Ectodermal cell (in vitro differentiated cells): ENCODE results near the gene FAM199X.

Experiments used
- H3K27ac ChIP-seq: 2 replicates; pipeline ENCODE4 v1.7.0; 2013; ENCODE audit warnings: mild to moderate bottlenecking, low read depth, low read length; ENCODE audit not compliant: insufficient read depth, poor library complexity, severe bottlenecking
- H3K27me3 ChIP-seq: 2 replicates; pipeline ENCODE4 v1.7.0; 2013; ENCODE audit warnings: mild to moderate bottlenecking, low read length; ENCODE audit not compliant: insufficient read depth, control insufficient read depth, poor library complexity, severe bottlenecking
- H3K36me3 ChIP-seq: one replicate; pipeline ENCODE4 v1.7.0; 2013; ENCODE audit warnings: low read length; ENCODE audit not compliant: control insufficient read depth, insufficient read depth
- H3K4me1 ChIP-seq: one replicate; pipeline ENCODE4 v1.7.0; 2013; ENCODE audit warnings: low read length; ENCODE audit not compliant: control insufficient read depth, insufficient read depth
- H3K4me3 ChIP-seq: 2 replicates; pipeline ENCODE4 v1.7.0; 2013; ENCODE audit warnings: low read depth, low read length, control low read depth; ENCODE audit not compliant: insufficient read depth
- H3K9me3 ChIP-seq: 2 replicates; pipeline ENCODE4 v1.7.0; 2013; ENCODE audit warnings: mild to moderate bottlenecking, low read length, moderate library complexity; ENCODE audit not compliant: control insufficient read depth
- WGBS, 2 experiments: methylation state at CpG; one replicate each; pipeline ENCODE4 v1.1.7; 2013; ENCODE audit warnings: missing lambda C conversion rate in 2 of 2; 5-methylcytosine and 5-hydroxymethylcytosine counted together

FAM199X gene

DNA sequence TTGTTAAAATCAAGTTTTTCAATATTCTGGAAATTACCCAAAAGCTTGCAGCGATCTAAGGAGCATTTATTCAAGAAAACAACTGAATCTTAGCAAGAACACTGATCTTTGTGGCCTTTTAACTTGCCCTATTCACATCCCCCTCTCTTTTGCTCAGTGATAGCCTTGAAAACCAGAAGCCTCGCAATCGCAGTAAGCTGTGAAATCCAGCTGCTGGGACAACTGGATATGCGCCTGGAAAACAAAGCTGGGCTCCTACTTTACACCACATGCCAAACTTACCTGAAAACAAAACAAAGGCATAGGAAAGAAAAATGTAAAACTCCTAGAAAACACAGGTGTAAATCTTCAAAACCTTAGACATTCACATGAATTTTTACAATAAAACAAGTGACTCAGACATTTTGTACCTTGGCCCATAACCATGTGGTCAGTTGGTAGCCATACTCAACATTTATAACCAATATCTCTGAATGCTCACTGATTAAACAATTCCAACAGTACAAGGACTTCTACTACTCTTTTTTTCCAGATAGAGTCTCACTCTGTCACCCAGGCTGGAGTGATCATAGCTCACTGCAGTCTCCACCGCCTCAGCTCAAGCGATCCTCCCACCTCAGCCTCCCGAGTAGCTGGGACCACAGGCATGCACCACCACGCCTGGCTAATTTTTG lies 25.0 kb upstream of the FAM199X start:
- no peaks in the 10 kb centered on the region for H3K36me3 ChIP-seq
- no peak overlapping the region for H3K27ac ChIP-seq
- H3K4me1 ChIP-seq: no peaks in the 10 kb centered on the region
- 90 to 92% methylated on average over 8 of the region's 8 CpGs for WGBS, 2 experiments
- no peaks in the 10 kb centered on the region for H3K9me3 ChIP-seq
- H3K4me3 ChIP-seq: no peak overlapping the region
- H3K27me3 ChIP-seq: no peaks in the 10 kb centered on the region

DNA sequence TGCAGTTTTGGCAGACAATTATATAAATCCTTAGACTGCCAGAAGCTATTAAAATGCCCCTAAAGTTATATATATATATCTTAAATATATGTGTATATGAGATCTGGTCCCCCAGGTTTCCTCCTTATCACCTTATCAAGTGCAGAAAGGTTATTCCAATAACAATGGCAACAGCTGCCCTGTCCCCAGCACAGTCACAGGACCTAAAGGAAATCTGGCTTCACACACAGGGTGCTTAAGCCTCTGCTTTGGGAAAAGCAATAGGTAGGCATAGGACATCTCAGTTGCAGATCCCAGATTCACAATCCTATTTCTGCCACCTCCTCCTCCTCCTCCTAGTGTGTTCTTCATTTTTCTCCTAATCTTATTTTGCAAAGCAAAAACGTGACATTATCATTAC lies 15.2 kb upstream of the FAM199X start:
- no peaks in the 10 kb centered on the region for H3K36me3 ChIP-seq
- no peaks in the 10 kb centered on the region for H3K27me3 ChIP-seq
- H3K27ac ChIP-seq: no peak overlapping the region
- 25 to 29% methylated on average over 1 of the region's 1 CpG for WGBS, 2 experiments
- H3K9me3 ChIP-seq: no peaks in the 10 kb centered on the region
- no peak overlapping the region for H3K4me3 ChIP-seq
- no peaks in the 10 kb centered on the region for H3K4me1 ChIP-seq

- Histone ChIP-seq H3K4me1 (no peaks in the 10 kb centered on the region), H3K27me3 (no peaks in the 10 kb centered on the region), H3K27ac (peak within 1 kb of the TSS; percentile 55), H3K36me3 (no peaks in the 10 kb centered on the region), H3K4me3 (peak within 1 kb of the TSS; percentile 61), H3K9me3 (no peaks in the 10 kb centered on the region)
- 1% methylated on average over 41 to 44 of the region's 44 CpGs for WGBS, 2 experiments
Measured at GRCh38 chrX:104156630-104157529, 9.4 kb upstream of the FAM199X start, which contains the start of gene SLC25A53. SLC25A53 (minus strand) TSS chrX:104157009; CDS start chrX:104105257, 51,752 bp downstream.

DNA sequence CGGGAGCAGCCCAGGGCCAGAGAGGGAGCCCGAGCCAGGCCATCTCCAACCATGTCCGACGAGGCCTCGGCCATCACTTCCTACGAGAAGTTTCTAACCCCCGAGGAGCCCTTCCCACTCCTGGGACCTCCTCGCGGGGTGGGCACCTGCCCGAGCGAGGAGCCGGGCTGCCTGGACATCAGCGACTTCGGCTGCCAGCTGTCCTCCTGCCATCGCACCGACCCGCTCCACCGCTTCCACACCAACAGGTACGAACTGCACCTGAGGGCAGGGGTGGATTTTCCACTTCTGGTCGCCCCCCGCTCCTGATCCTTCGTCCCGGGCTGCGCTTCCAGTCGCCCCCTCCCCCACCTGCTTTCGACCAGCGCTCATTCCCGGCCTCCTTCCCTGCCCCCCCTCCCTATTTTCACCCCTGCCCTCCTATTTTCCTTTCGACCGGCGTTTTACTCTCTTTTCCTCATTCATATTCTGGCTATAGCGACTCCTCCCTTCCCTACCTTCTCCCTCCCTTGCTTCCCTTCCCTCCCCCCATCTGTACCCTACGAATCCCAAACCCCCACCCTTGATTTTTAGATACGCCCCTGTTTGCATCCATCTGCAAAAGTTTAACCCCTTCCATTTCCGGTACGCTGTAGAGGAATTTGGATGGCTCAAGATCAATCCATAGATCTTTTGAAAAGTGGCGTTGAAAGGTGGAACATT lies 633 bp downstream of the FAM199X start:
- WGBS, 2 experiments: 0 to 1% methylated on average over 32 to 37 of the region's 37 CpGs
- H3K9me3 ChIP-seq: no peaks in the 10 kb centered on the region
- peaks cover 6% of the 10 kb centered on the region for H3K4me1 ChIP-seq
- no peaks in the 10 kb centered on the region for H3K36me3 ChIP-seq
- H3K27me3 ChIP-seq: no peaks in the 10 kb centered on the region
- H3K27ac ChIP-seq: no peak overlapping the region
- H3K4me3 ChIP-seq: peak overlapping the region; percentile 75

DNA sequence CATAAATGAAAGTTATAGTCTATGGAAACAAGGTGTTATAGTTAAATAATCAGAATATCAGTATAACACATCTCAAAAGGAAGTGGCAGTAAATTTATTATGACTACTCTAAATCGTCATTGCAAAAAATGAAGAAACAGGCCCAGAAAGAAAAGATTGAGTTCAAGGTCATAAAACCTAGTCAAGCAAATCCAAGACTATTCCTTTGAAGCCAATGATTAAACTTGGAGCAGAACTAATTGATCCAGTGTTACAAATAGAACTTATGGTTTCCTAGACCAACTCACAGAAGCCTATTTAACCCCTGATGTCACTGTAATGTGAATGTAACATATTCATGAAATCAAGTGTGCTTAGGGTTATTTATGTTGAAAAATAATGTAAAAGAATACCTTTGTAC lies 1.9 kb downstream of the FAM199X start:
- no peak overlapping the region for H3K4me3 ChIP-seq

GRCh38 chrX:104172121-104172520 lies 5.9 kb downstream of the FAM199X start:
- 90 to 91% methylated on average over 2 to 4 of the region's 6 CpGs for WGBS, 2 experiments
- Histone ChIP-seq H3K27me3 (no peaks in the 10 kb centered on the region), H3K4me3 (no peak overlapping the region), H3K4me1 (peaks cover 6% of the 10 kb centered on the region), H3K36me3 (no peaks in the 10 kb centered on the region), H3K9me3 (no peaks in the 10 kb centered on the region), H3K27ac (no peak overlapping the region)

More for the DNA sequence above, 1.9 kb downstream of the FAM199X start:
- peaks cover 6% of the 10 kb centered on the region for H3K4me1 ChIP-seq
- H3K9me3 ChIP-seq: no peaks in the 10 kb centered on the region
- H3K36me3 ChIP-seq: no peaks in the 10 kb centered on the region
- H3K27me3 ChIP-seq: no peaks in the 10 kb centered on the region
- no peak overlapping the region for H3K27ac ChIP-seq
- WGBS, 2 experiments: 86% methylated on average over 1 of the region's 1 CpG; no CpG with 5 or more reads in 1 of the 2 experiments

GRCh38 chrX:104172788-104173187 lies 6.5 kb downstream of the FAM199X start:
- H3K36me3 ChIP-seq: no peaks in the 10 kb centered on the region
- no peak overlapping the region for H3K4me3 ChIP-seq
- no peaks in the 10 kb centered on the region for H3K9me3 ChIP-seq
- H3K4me1 ChIP-seq: peaks cover 2% of the 10 kb centered on the region
- no peak overlapping the region for H3K27ac ChIP-seq
- H3K27me3 ChIP-seq: no peaks in the 10 kb centered on the region
- WGBS, 2 experiments: 82 to 91% methylated on average over 1 to 2 of the region's 2 CpGs

- no peak overlapping the region for H3K4me3 ChIP-seq
- H3K27ac ChIP-seq: no peak overlapping the region
- H3K27me3 ChIP-seq: no peaks in the 10 kb centered on the region
- no peaks in the 10 kb centered on the region for H3K4me1 ChIP-seq
- H3K36me3 ChIP-seq: no peaks in the 10 kb centered on the region
- 86 to 90% methylated on average over 3 to 5 of the region's 6 CpGs for WGBS, 2 experiments
- no peaks in the 10 kb centered on the region for H3K9me3 ChIP-seq
Measured at GRCh38 chrX:104173841-104174240, 7.6 kb downstream of the FAM199X start.

DNA sequence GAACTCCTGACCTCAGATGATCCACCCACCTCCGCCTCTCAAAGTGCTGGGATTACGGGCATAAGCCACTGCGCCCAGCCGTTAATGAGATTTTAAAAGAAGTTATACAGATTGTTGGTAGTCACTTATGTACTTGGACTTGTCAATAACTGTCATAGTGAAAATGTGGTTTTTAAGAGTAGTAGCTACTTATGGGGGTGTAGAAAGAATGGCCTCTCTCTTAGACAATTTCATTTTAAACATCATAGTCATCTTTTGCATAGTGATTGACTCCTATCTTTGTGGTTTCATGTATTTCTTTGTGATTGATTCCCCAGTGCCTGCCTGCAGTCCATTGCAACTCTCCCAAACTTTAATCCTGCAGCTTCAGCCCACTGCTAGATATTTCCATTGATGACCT lies 17.4 kb downstream of the FAM199X start:
- no peak overlapping the region for H3K4me3 ChIP-seq
- H3K27me3 ChIP-seq: no peaks in the 10 kb centered on the region
- H3K27ac ChIP-seq: no peak overlapping the region
- H3K4me1 ChIP-seq: no peaks in the 10 kb centered on the region
- H3K9me3 ChIP-seq: no peaks in the 10 kb centered on the region
- WGBS, 2 experiments: 90 to 91% methylated on average over 4 of the region's 4 CpGs
- H3K36me3 ChIP-seq: no peaks in the 10 kb centered on the region

DNA sequence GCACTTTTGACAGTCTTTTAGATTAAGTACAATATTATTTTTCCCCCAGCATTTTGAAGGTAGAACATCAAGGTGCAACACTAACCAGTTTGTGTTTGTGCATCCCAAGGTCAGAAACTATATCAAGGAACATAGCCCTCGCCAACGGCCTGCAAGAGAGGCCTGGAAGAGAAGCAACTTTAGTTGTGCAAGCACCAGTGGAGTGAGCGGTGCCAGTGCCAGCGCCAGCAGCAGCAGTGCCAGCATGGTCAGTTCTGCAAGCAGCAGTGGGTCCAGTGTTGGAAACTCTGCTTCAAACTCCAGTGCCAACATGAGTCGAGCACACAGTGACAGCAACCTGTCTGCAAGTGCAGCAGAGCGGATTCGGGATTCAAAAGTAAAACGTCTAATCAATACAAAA lies 21.7 kb downstream of the FAM199X start:
- no peaks in the 10 kb centered on the region for H3K4me1 ChIP-seq
- no peaks in the 10 kb centered on the region for H3K27me3 ChIP-seq
- no peak overlapping the region for H3K27ac ChIP-seq
- H3K36me3 ChIP-seq: no peaks in the 10 kb centered on the region
- H3K4me3 ChIP-seq: no peak overlapping the region
- 96% methylated on average over 6 to 7 of the region's 8 CpGs for WGBS, 2 experiments
- H3K9me3 ChIP-seq: no peaks in the 10 kb centered on the region
